Type B pancreatic cell (in vitro differentiated cells): ENCODE results near the gene ASCL5. TPM values are rescaled to one million over a fixed set of nuclear protein-coding genes. Genes with fewer than 3 reads are reported as not detected.

Source experiments
- DNase-seq: peaks from one replicate; pipeline ENCODE4 v3.0.0; 2021; ENCODE audit warnings: mixed read lengths; ENCODE audit not compliant: unreplicated experiment; ENCODE audit errors: extremely low spot score
- H3K27ac Mint-ChIP-seq: 2 replicates; pipeline ENCODE4 v1.8.0; 2021; ENCODE audit warnings: mild to moderate bottlenecking, mixed read lengths
- H3K27me3 Mint-ChIP-seq: 2 replicates; pipeline ENCODE4 v1.8.0; 2021; ENCODE audit warnings: mixed read lengths
- H3K36me3 Mint-ChIP-seq: 2 replicates; pipeline ENCODE4 v1.8.0; 2021; ENCODE audit warnings: mixed read lengths
- H3K4me1 Mint-ChIP-seq: one replicate; pipeline ENCODE4 v1.8.0; 2021; ENCODE audit warnings: mixed read lengths; ENCODE audit not compliant: unreplicated experiment
- H3K4me3 Mint-ChIP-seq: 2 replicates; pipeline ENCODE4 v1.8.0; 2021; ENCODE audit warnings: mild to moderate bottlenecking, mixed read lengths
- H3K9me3 Mint-ChIP-seq: 2 replicates; pipeline ENCODE4 v1.8.0; 2021; ENCODE audit warnings: mixed read lengths
- total RNA-seq: library from RNA; stranded (reverse); gene quantifications from 2 replicates; pipeline ENCODE4 v1.2.1, GENCODE V29; 2021; ENCODE audit warnings: low replicate concordance
- TF ChIP-seq, protein P1 (sequence below): fragments of 200-600 bp; sonication (generic); conservative IDR thresholded peaks from 2 replicates; pipeline ENCODE4 v1.5.0; 2021; ENCODE audit warnings: antibody characterized with exemption, mild to moderate bottlenecking

Gene ASCL5
- total RNA-seq, 1 donor from 2014 or later, result not detected

DNA sequence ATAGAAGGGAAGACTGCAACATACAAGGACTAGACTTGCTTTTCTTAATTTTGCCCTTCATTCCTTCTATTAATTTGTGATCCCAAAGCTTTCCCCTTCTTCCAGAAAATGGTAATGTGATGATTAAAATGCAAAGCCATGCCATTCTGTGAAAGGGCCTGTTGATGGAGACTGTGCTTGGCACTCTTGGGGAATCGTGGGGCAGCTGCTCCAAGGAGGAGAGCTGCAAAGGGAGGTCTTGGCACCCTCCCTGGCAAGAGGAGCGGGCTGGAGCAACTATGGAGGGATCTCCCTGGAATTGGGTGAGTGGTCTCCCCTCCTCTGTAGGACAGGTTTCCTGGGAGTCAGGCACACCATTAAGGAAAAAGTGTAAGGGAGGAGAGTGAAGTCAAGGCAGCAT, 31.4 kb downstream of the ASCL5 start:
- peaks cover 10% of the 10 kb centered on the region for H3K4me1 Mint-ChIP-seq

DNA sequence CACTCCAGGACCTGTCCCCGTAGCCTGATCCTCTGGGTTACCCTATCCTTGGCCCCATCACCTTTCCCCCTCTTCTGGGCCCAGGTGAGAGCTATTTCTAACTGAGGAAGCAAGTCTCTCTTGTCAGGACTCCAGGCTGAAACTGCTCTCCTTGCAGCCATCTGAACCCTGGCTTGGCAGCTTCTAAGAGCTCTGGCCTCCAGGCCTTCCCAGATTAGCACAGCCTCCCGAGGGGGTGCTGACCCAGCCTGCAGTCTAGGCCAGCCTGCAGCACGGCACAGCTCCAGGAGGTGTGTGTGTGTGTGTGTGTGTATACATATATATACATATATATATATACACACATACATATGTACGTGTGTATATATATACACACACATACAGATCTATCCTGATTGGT, 32.2 kb downstream of the ASCL5 start:
- DNase-seq, result no peak
- H3K4me3 Mint-ChIP-seq, result no peak overlapping the region
- H3K4me1 Mint-ChIP-seq, result peaks cover 12% of the 10 kb centered on the region
- TF ChIP-seq, protein P1, sequence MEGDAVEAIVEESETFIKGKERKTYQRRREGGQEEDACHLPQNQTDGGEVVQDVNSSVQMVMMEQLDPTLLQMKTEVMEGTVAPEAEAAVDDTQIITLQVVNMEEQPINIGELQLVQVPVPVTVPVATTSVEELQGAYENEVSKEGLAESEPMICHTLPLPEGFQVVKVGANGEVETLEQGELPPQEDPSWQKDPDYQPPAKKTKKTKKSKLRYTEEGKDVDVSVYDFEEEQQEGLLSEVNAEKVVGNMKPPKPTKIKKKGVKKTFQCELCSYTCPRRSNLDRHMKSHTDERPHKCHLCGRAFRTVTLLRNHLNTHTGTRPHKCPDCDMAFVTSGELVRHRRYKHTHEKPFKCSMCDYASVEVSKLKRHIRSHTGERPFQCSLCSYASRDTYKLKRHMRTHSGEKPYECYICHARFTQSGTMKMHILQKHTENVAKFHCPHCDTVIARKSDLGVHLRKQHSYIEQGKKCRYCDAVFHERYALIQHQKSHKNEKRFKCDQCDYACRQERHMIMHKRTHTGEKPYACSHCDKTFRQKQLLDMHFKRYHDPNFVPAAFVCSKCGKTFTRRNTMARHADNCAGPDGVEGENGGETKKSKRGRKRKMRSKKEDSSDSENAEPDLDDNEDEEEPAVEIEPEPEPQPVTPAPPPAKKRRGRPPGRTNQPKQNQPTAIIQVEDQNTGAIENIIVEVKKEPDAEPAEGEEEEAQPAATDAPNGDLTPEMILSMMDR, result no peak
- H3K36me3 Mint-ChIP-seq, result no peaks in the 10 kb centered on the region
- H3K27ac Mint-ChIP-seq, result no peak overlapping the region
- H3K9me3 Mint-ChIP-seq, result no peaks in the 10 kb centered on the region
- no peaks in the 10 kb centered on the region for H3K27me3 Mint-ChIP-seq

More for the DNA sequence above, 31.4 kb downstream of the ASCL5 start:
- peak overlapping the region; percentile 64 for H3K27ac Mint-ChIP-seq
- H3K27me3 Mint-ChIP-seq, result no peaks in the 10 kb centered on the region
- no peak for DNase-seq
- H3K36me3 Mint-ChIP-seq, result no peaks in the 10 kb centered on the region
- no peaks in the 10 kb centered on the region for H3K9me3 Mint-ChIP-seq
- no peak overlapping the region for H3K4me3 Mint-ChIP-seq
- TF ChIP-seq, protein P1, result no peak

DNA sequence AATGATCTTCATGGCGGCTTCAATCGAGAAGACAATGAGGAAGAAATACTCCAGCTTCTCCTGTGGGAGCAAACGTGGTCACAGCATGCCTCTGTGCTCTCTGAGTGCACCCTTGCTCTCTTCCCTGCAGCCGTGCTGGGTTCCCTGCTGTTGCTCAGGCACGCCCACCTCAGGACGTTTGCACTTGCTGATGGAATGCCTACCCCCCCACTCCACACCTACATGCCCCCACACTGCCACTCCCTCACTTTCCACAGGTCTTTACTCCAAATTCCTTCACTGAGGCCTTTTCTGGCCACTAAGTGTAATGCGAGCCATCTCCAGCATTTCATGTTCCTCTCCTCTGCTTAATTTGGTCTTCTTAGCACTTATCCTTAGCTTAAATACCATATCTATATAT, 33.0 kb downstream of the ASCL5 start:
- no peaks in the 10 kb centered on the region for H3K9me3 Mint-ChIP-seq
- TF ChIP-seq, protein P1, result no peak
- no peak overlapping the region for H3K27ac Mint-ChIP-seq
- H3K4me1 Mint-ChIP-seq, result peaks cover 15% of the 10 kb centered on the region
- no peak overlapping the region for H3K4me3 Mint-ChIP-seq
- H3K27me3 Mint-ChIP-seq, result no peaks in the 10 kb centered on the region
- no peak for DNase-seq
- H3K36me3 Mint-ChIP-seq, result no peaks in the 10 kb centered on the region

DNA sequence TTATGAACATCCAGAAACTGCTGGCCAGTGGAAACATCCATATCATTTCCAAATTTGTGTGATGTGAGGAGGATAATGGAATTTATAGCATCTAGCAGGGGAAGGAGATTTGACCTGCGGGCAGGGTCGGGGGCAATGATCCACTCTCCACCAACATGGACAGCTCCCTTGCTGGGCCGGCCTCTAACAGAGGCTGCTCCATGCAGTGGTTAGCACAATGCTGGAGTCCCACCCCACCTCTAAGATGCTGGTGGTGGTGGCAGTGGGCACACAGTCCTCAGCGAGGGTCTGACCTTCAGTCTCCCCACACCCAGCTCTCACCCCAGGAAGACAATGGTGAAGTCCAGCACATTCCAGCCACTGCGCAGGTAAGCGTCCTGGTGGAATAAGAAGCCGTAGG, 33.4 kb downstream of the ASCL5 start:
- no peak overlapping the region for H3K4me3 Mint-ChIP-seq
- no peak for DNase-seq
- no peaks in the 10 kb centered on the region for H3K27me3 Mint-ChIP-seq
- H3K9me3 Mint-ChIP-seq, result no peaks in the 10 kb centered on the region
- no peak overlapping the region for H3K27ac Mint-ChIP-seq
- no peaks in the 10 kb centered on the region for H3K36me3 Mint-ChIP-seq
- TF ChIP-seq, protein P1, result no peak
- peaks cover 15% of the 10 kb centered on the region for H3K4me1 Mint-ChIP-seq

DNA sequence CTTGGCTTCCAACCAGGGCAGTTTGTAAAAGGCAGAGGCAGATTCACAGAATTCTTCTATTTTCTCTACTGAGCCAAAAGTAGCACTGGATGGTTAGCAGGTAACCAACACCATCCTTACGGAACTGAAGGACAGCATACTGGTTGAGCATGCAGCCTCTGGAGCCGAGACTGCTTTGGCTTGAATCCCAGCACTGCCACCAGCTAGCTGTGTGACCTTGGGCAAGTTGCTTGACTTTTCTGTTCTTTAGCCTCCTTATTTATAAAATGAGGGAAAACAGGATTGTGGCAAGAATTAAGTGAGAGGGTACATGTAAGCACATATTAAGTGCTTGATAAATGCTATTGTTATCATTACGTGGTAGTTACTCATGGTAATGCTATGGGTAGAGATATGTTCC, 34.2 kb downstream of the ASCL5 start:
- no peak for DNase-seq
- no peak overlapping the region for H3K27ac Mint-ChIP-seq
- H3K4me1 Mint-ChIP-seq, result peaks cover 19% of the 10 kb centered on the region
- H3K9me3 Mint-ChIP-seq, result no peaks in the 10 kb centered on the region
- H3K27me3 Mint-ChIP-seq, result no peaks in the 10 kb centered on the region
- H3K36me3 Mint-ChIP-seq, result no peaks in the 10 kb centered on the region
- TF ChIP-seq, protein P1, result no peak
- no peak overlapping the region for H3K4me3 Mint-ChIP-seq

DNA sequence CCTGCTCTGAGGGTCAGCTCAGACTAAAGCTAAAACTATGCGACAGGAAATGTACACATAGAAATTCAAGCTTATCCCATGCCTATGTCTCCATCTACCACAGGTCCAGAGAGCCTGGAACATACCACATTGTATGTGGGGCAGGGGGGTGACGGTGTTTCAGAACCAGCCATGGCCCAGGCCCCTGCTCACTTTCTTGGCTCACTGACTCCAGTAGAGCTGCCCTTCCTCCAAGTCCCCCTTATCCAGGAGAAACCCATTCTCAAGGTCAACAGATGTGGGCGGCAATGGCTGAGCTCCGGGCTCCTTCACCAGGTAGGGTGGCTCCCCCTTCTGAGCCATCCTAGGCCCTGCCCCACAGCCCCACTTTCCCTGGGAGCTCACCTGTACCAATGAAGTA, 35.7 kb downstream of the ASCL5 start:
- DNase-seq, result no peak
- TF ChIP-seq, protein P1, result no peak
- Mint-ChIP-seq H3K36me3 (no peaks in the 10 kb centered on the region), H3K27ac (no peak overlapping the region), H3K4me3 (no peak overlapping the region), H3K27me3 (peaks cover 2% of the 10 kb centered on the region), H3K4me1 (peaks cover 13% of the 10 kb centered on the region), H3K9me3 (no peaks in the 10 kb centered on the region)
